Measurements from ENCODE around the gene AMN. TPM values are rescaled to one million over a fixed set of nuclear protein-coding genes. Genes with fewer than 3 reads are reported as not detected.

Gene AMN
- total and polyA plus RNA-seq, 7 experiments from 2014 or later = 0.53 to 11.0 (median 3.8) TPM

GRCh38 chr14:102951799-102952198 lies 29.3 kb downstream of the AMN start:
- H3K4me3 Mint-ChIP-seq = no peak overlapping the region
- no peak for DNase-seq
- H3K9me3 Mint-ChIP-seq = peaks cover 0 to 2% (median 0%) of the 10 kb centered on the region in 11 donors
- H3K27me3 Mint-ChIP-seq = no peaks in the 10 kb centered on the region
- Histone ChIP-seq H3K36me3 (ENCODE audit: control insufficient read depth in 2 of 3, insufficient read depth in 3 of 3, low read length in 3 of 3) (no peaks in the 10 kb centered on the region), H3K9me3 (ENCODE audit: control insufficient read depth in 2 of 3, low read length in 3 of 3) (no peaks in the 10 kb centered on the region), H3K4me1 (ENCODE audit: control insufficient read depth in 2 of 2, insufficient read depth in 2 of 2, low read length in 2 of 2) (peaks cover 0 to 17% of the 10 kb centered on the region in 2 donors), H3K4me3 (ENCODE audit: low read length) (no peak overlapping the region), H3K27me3 (ENCODE audit: control insufficient read depth in 2 of 2, insufficient read depth in 2 of 2, low read length in 2 of 2) (no peaks in the 10 kb centered on the region), H3K27ac (ENCODE audit: low read depth, low read length) (no peak overlapping the region)
- no peak for ATAC-seq
- intact Hi-C loops (cut with micrococcal nuclease) = no loop called here
- H3K36me3 Mint-ChIP-seq = peaks cover 0 to 11% (median 0%) of the 10 kb centered on the region in 5 donors
- ChIA-PET POLR2A (no interaction called here), CTCF (no interaction called here)
- H3K4me1 Mint-ChIP-seq = peaks cover 14 to 26% (median 22%) of the 10 kb centered on the region in 7 donors
- no peak overlapping the region for H3K27ac Mint-ChIP-seq

DNA sequence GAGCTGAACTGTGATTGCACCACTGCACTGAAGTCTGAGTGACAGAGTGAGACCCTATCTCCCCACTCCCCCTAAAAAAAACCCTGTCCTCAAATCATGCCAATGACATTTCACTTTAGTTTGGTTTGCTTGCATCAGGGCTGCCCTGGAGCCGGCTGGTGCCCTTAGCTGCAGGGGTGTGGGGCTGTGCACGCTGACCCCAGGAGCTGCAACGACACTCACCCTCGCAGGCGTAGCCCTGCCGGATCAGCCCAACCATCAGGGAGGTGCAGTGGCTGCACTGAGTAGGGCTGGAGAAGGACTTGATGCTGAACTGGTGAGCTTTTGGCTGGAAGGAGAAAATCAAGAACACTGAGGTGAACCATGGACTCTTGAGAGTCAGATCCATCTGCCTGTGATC lies 29.8 kb downstream of the AMN start:
- H3K36me3 Mint-ChIP-seq = peaks cover 0 to 13% (median 0%) of the 10 kb centered on the region in 5 donors
- no peak for DNase-seq
- H3K4me3 Mint-ChIP-seq = no peak overlapping the region
- CTCF ChIA-PET = no interaction called here
- intact Hi-C loops (cut with micrococcal nuclease) = no loop called here
- Histone ChIP-seq H3K4me1 (ENCODE audit: control insufficient read depth in 2 of 2, insufficient read depth in 2 of 2, low read length in 2 of 2) (peaks cover 0 to 17% of the 10 kb centered on the region in 2 donors), H3K27me3 (ENCODE audit: control insufficient read depth in 2 of 2, insufficient read depth in 2 of 2, low read length in 2 of 2) (no peaks in the 10 kb centered on the region), H3K36me3 (ENCODE audit: control insufficient read depth in 2 of 3, insufficient read depth in 3 of 3, low read length in 3 of 3) (no peaks in the 10 kb centered on the region), H3K27ac (ENCODE audit: low read depth, low read length) (no peak overlapping the region), H3K9me3 (ENCODE audit: control insufficient read depth in 2 of 3, low read length in 3 of 3) (no peaks in the 10 kb centered on the region), H3K4me3 (ENCODE audit: low read length) (no peak overlapping the region)
- peaks cover 0 to 2% (median 0%) of the 10 kb centered on the region in 11 donors for H3K9me3 Mint-ChIP-seq
- no peaks in the 10 kb centered on the region for H3K27me3 Mint-ChIP-seq
- no peak for ATAC-seq
- POLR2A ChIA-PET = no interaction called here
- no peak overlapping the region for H3K27ac Mint-ChIP-seq
- H3K4me1 Mint-ChIP-seq = peaks cover 12 to 21% (median 18%) of the 10 kb centered on the region in 7 donors

DNA sequence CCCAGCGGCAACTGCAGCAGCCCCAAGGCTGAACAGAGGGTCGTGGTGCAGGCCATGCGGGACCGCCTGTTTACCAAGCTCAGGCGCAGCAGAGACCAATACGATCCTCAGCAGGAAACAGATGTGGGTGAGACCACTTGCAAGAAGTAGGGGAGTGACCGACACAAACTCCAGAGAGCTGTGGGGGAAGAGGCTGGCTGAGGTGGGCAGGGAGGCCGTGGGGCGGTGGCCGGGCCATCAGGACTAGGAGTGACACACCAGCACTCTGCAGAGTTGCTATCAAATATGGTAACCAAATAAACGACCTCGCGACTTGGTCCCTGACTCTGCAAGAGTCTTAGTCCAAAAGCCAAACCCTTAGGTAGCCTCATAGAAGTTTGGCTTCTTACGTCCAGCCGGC lies 30.6 kb downstream of the AMN start:
- H3K27ac Mint-ChIP-seq = no peak overlapping the region
- no peaks in the 10 kb centered on the region for H3K27me3 Mint-ChIP-seq
- H3K9me3 Mint-ChIP-seq = peaks cover 0 to 2% (median 0%) of the 10 kb centered on the region in 11 donors
- Histone ChIP-seq H3K4me3 (ENCODE audit: low read length) (no peak overlapping the region), H3K36me3 (ENCODE audit: control insufficient read depth in 2 of 3, insufficient read depth in 3 of 3, low read length in 3 of 3) (no peaks in the 10 kb centered on the region), H3K27me3 (ENCODE audit: control insufficient read depth in 2 of 2, insufficient read depth in 2 of 2, low read length in 2 of 2) (no peaks in the 10 kb centered on the region), H3K4me1 (ENCODE audit: control insufficient read depth in 2 of 2, insufficient read depth in 2 of 2, low read length in 2 of 2) (peaks cover 0 to 17% of the 10 kb centered on the region in 2 donors), H3K9me3 (ENCODE audit: control insufficient read depth in 2 of 3, low read length in 3 of 3) (no peaks in the 10 kb centered on the region), H3K27ac (ENCODE audit: low read depth, low read length) (no peak overlapping the region)
- H3K36me3 Mint-ChIP-seq = peaks cover 0 to 19% (median 0%) of the 10 kb centered on the region in 5 donors
- H3K4me1 Mint-ChIP-seq = peaks cover 10 to 16% (median 14%) of the 10 kb centered on the region in 7 donors
- CTCF ChIA-PET = no interaction called here
- POLR2A ChIA-PET = no interaction called here
- intact Hi-C loops (cut with micrococcal nuclease) = no loop called here
- DNase-seq (no peak), ATAC-seq (no peak)
- no peak overlapping the region for H3K4me3 Mint-ChIP-seq

- Histone ChIP-seq H3K4me1 (ENCODE audit: control insufficient read depth in 2 of 2, insufficient read depth in 2 of 2, low read length in 2 of 2) (peaks cover 0 to 10% of the 10 kb centered on the region in 2 donors), H3K27ac (ENCODE audit: low read depth, low read length) (no peak overlapping the region), H3K27me3 (ENCODE audit: control insufficient read depth in 2 of 2, insufficient read depth in 2 of 2, low read length in 2 of 2) (no peaks in the 10 kb centered on the region), H3K9me3 (ENCODE audit: control insufficient read depth in 2 of 3, low read length in 3 of 3) (no peaks in the 10 kb centered on the region), H3K4me3 (ENCODE audit: low read length) (no peak overlapping the region), H3K36me3 (ENCODE audit: control insufficient read depth in 2 of 3, insufficient read depth in 3 of 3, low read length in 3 of 3) (no peaks in the 10 kb centered on the region)
- no peak for ATAC-seq
- no peak for DNase-seq
- peaks cover 4 to 9% (median 8%) of the 10 kb centered on the region in 7 donors for H3K4me1 Mint-ChIP-seq
- intact Hi-C loops (cut with micrococcal nuclease) = no loop called here
- peaks cover 0 to 24% (median 0%) of the 10 kb centered on the region in 5 donors for H3K36me3 Mint-ChIP-seq
- no peaks in the 10 kb centered on the region for H3K27me3 Mint-ChIP-seq
- POLR2A ChIA-PET = no interaction called here
- peaks cover 0 to 2% (median 0%) of the 10 kb centered on the region in 11 donors for H3K9me3 Mint-ChIP-seq
- CTCF ChIA-PET = interaction anchor here (0.6 kb wide), 1 partner anchor 61 kb away, joined by 5 read pairs; no protein-coding TSS in a partner anchor
- no peak overlapping the region for H3K4me3 Mint-ChIP-seq
- no peak overlapping the region for H3K27ac Mint-ChIP-seq
Measured at GRCh38 chr14:102954081-102954789, 31.8 kb downstream of the AMN start.

DNA sequence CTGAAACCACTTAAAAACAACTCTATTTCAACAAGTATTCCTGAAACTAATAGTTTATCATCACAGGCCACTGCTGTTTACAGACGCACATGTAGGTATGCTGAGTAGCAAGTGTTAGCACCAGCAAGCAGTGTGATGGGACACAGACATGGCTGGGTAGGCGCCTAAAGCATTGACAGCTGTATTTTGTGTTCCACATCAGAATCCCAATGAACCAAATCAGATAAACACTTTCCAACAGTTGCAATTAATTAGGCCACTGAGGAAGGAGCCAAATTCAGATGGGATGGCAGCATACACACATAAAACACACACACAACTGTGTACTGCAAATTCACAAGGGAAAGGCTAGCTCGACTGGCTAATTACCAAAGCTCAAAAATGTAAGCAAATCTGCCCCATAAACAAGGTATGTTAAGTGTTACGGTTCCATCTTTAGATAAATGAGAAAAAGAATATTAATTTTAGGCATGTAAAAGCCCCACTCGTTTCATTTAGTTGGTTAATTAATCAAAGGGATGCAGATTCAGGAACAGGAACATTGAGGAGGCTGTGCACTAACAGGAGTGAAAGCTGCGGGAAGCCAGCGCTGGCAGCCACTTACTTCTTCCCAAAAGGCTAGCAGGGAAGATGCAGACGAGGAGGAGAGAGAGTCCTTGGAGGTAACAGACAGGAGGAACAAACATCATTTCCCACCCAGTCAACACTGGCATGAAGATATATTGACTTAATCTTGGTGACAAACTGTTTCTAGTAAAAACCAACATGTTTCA lies 33.4 kb downstream of the AMN start:
- DNase-seq (no peak), ATAC-seq (no peak)
- Mint-ChIP-seq H3K36me3 (peaks cover 0 to 25% (median 0%) of the 10 kb centered on the region in 5 donors), H3K27ac (peak overlapping the region in 1 of 9 donors; percentile 41), H3K4me3 (no peak overlapping the region), H3K27me3 (no peaks in the 10 kb centered on the region), H3K9me3 (peaks cover 0 to 2% (median 0%) of the 10 kb centered on the region in 11 donors), H3K4me1 (peaks cover 0 to 2% (median 0%) of the 10 kb centered on the region in 7 donors)
- H3K36me3 ChIP-seq (ENCODE audit: control insufficient read depth in 2 of 3, insufficient read depth in 3 of 3, low read length in 3 of 3) = no peaks in the 10 kb centered on the region
- H3K4me3 ChIP-seq (ENCODE audit: low read length) = no peak overlapping the region
- CTCF ChIA-PET = interaction anchor here (0.7 kb wide), 1 partner anchor 19 kb away, joined by 3 read pairs; no protein-coding TSS in a partner anchor
- H3K4me1 ChIP-seq (ENCODE audit: control insufficient read depth in 2 of 2, insufficient read depth in 2 of 2, low read length in 2 of 2) = no peaks in the 10 kb centered on the region
- POLR2A ChIA-PET = interaction anchor here (0.6 to 0.9 kb wide), 2 partner anchors 9 to 59 kb away, joined by 3 to 5 read pairs; no protein-coding TSS in a partner anchor
- no peaks in the 10 kb centered on the region for H3K27me3 ChIP-seq (ENCODE audit: control insufficient read depth in 2 of 2, insufficient read depth in 2 of 2, low read length in 2 of 2)
- intact Hi-C loops (cut with micrococcal nuclease) = no loop called here
- H3K27ac ChIP-seq (ENCODE audit: low read depth, low read length) = no peak overlapping the region
- H3K9me3 ChIP-seq (ENCODE audit: control insufficient read depth in 2 of 3, low read length in 3 of 3) = no peaks in the 10 kb centered on the region

DNA sequence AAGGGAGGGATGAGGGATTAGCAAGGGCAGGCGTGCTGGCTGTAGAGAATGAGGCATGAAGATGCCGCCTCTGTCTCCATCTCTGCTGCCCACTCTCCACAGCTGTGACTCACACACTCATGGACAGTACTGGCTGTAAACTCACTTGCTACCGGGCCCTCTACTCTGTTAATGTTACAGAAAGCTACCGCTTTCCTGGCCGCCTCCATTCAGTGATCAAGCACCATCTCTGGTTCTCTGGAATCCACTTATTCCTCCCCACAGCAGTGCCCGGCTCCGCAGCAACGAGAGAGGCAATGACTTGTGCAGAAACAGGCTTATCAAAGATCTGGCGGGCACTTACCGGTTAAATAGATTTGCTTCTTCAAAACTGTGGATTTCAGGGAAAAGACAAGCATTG lies 34.8 kb downstream of the AMN start:
- Histone ChIP-seq H3K27me3 (ENCODE audit: control insufficient read depth in 2 of 2, insufficient read depth in 2 of 2, low read length in 2 of 2) (no peaks in the 10 kb centered on the region), H3K27ac (ENCODE audit: low read depth, low read length) (no peak overlapping the region), H3K36me3 (ENCODE audit: control insufficient read depth in 2 of 3, insufficient read depth in 3 of 3, low read length in 3 of 3) (no peaks in the 10 kb centered on the region), H3K4me3 (ENCODE audit: low read length) (no peak overlapping the region), H3K9me3 (ENCODE audit: control insufficient read depth in 2 of 3, low read length in 3 of 3) (no peaks in the 10 kb centered on the region), H3K4me1 (ENCODE audit: control insufficient read depth in 2 of 2, insufficient read depth in 2 of 2, low read length in 2 of 2) (no peaks in the 10 kb centered on the region)
- Mint-ChIP-seq H3K36me3 (peaks cover 0 to 22% (median 0%) of the 10 kb centered on the region in 5 donors), H3K4me1 (peaks cover 0 to 2% (median 0%) of the 10 kb centered on the region in 7 donors), H3K27me3 (no peaks in the 10 kb centered on the region), H3K4me3 (no peak overlapping the region), H3K9me3 (no peaks in the 10 kb centered on the region), H3K27ac (no peak overlapping the region)
- DNase-seq (no peak), ATAC-seq (no peak)
- ChIA-PET CTCF (no interaction called here), POLR2A (no interaction called here)
- intact Hi-C loops (cut with micrococcal nuclease) = no loop called here
